B cell (primary cell): ENCODE results near the gene C19orf53. TPM values are rescaled to one million over a fixed set of nuclear protein-coding genes. Genes with fewer than 3 reads are reported as not detected.

Experiments
- ATAC-seq: fragments of 200-7000 bp; cut with Tn5 transposase; one replicate; pipeline ENCODE4 v1.10.0; 2021; ENCODE audit warnings: low read depth, mild to moderate bottlenecking, moderate number of reproducible peaks, moderate library complexity
- CTCF ChIA-PET: fragments of 350-600 bp; sonication (Branson Sonifier 250); formaldehyde crosslinking; loops from one replicate; lab custom pipeline; 2021; ENCODE audit warnings: antibody characterized with exemption, inconsistent platforms; lab: Charles Lee
- POLR2A ChIA-PET: fragments of 350-600 bp; sonication (Branson Sonifier 250); formaldehyde crosslinking; loops from one replicate; lab custom pipeline; 2021; ENCODE audit warnings: antibody characterized with exemption; lab: Charles Lee
- DNase-seq: peaks from one replicate; pipeline ENCODE4 v3.0.0; 2013
- H2AFZ ChIP-seq: 2 replicates; pipeline ENCODE4 v1.6.1; 2012; ENCODE audit warnings: mild to moderate bottlenecking, low read depth, low read length; ENCODE audit not compliant: insufficient read depth, poor library complexity, severe bottlenecking
- H3K27ac ChIP-seq, 2 donors: 1 replicate in 1 of 2; 2 replicates in 1 of 2; pipeline ENCODE4 v1.5.1; 2012 to 2013; ENCODE audit warnings: low read length in 2 of 2, mild to moderate bottlenecking in 2 of 2, moderate library complexity in 1 of 2
- H3K27me3 ChIP-seq, 4 experiments: fragments of 200-600 bp in 1 of 4; sonication (generic) in 1 of 4; replicated peaks in 1 of 4; 1 replicate in 2 of 4; 2 replicates in 2 of 4; pipeline versions ENCODE4 v1.6.1 to v1.7.0; 2013 to 2016; ENCODE audit warnings: low read length in 3 of 4, mild to moderate bottlenecking in 2 of 4, mixed read lengths in 1 of 4, moderate library complexity in 1 of 4; ENCODE audit not compliant: insufficient read depth in 4 of 4, control insufficient read depth in 3 of 4; ENCODE audit errors: control extremely low read depth in 1 of 4
- H3K36me3 ChIP-seq, 2 experiments: replicated peaks in 1 of 2; 1 replicate in 1 of 2; 2 replicates in 1 of 2; pipeline versions ENCODE4 v1.6.1 to v1.7.1; 2013; ENCODE audit warnings: low read length in 1 of 2; ENCODE audit not compliant: insufficient read depth in 2 of 2, control insufficient read depth in 1 of 2; ENCODE audit errors: control extremely low read depth in 1 of 2, extremely low read depth in 1 of 2
- H3K4me1 ChIP-seq, 2 donors: fragments of 200-600 bp in 1 of 2; sonication (generic) in 1 of 2; 1 replicate in 1 of 2; 2 replicates in 1 of 2; pipeline versions ENCODE4 v1.5.1 to v1.6.1; 2013 to 2017; ENCODE audit warnings: low read length in 2 of 2; ENCODE audit not compliant: control insufficient read depth in 2 of 2, insufficient read depth in 2 of 2
- H3K4me2 ChIP-seq: replicated peaks from 2 replicates; pipeline ENCODE3; 2012; ENCODE audit warnings: mild to moderate bottlenecking, low read depth, low read length; ENCODE audit not compliant: poor library complexity, severe bottlenecking
- H3K4me3 ChIP-seq, 5 experiments: fragments of 200-600 bp in 1 of 5; sonication (generic) in 1 of 5; 1 replicate in 3 of 5; 2 replicates in 2 of 5; pipeline versions ENCODE4 v1.5.1 to v1.7.0; 2011 to 2016; ENCODE audit warnings: low read length in 4 of 5, mild to moderate bottlenecking in 4 of 5, low read depth in 2 of 5, control low read depth in 1 of 5, moderate library complexity in 1 of 5; ENCODE audit not compliant: insufficient read depth in 1 of 5; ENCODE audit errors: control extremely low read depth in 1 of 5, extremely low read depth in 1 of 5
- H3K79me2 ChIP-seq: fragments of 200-600 bp; sonication (generic); one replicate; pipeline ENCODE4 v1.6.0; 2016; ENCODE audit warnings: low read length; ENCODE audit not compliant: control insufficient read depth, insufficient read depth
- H3K9ac ChIP-seq: fragments of 200-600 bp; sonication (generic); 2 replicates; pipeline ENCODE4 v1.6.1; 2017; ENCODE audit warnings: mild to moderate bottlenecking, low read length, moderate library complexity
- H3K9me3 ChIP-seq, 3 donors: one replicate each; pipeline versions ENCODE4 v1.6.1 to v1.7.1; 2013; ENCODE audit warnings: low read length in 2 of 3; ENCODE audit not compliant: control insufficient read depth in 2 of 3, insufficient read depth in 1 of 3; ENCODE audit errors: control extremely low read depth in 1 of 3
- H4K20me1 ChIP-seq: 2 replicates; pipeline ENCODE4 v1.6.0; 2012; ENCODE audit warnings: mild to moderate bottlenecking, low read length; ENCODE audit not compliant: insufficient read depth, control insufficient read depth, poor library complexity, severe bottlenecking
- H3K27ac Mint-ChIP-seq: one replicate; pipeline ENCODE4 v1.8.0; 2021; ENCODE audit warnings: mixed read lengths
- H3K27me3 Mint-ChIP-seq: one replicate; pipeline ENCODE4 v1.8.0; 2021; ENCODE audit warnings: mixed read lengths
- H3K4me1 Mint-ChIP-seq: one replicate; pipeline ENCODE4 v1.8.0; 2021; ENCODE audit warnings: mixed read lengths
- H3K4me3 Mint-ChIP-seq: one replicate; pipeline ENCODE4 v1.8.0; 2021; ENCODE audit warnings: mixed read lengths
- H3K9me3 Mint-ChIP-seq: one replicate; pipeline ENCODE4 v1.8.0; 2022; ENCODE audit warnings: mixed read lengths; ENCODE audit not compliant: insufficient read depth
- CTCF ChIP-seq: fragments of 200-600 bp; IDR thresholded peaks from one replicate; pipeline ENCODE4 v1.8.0; 2022; ENCODE audit warnings: antibody characterized with exemption, mild to moderate bottlenecking
- EZH2 ChIP-seq: IDR thresholded peaks from 2 replicates; pipeline ENCODE4 v1.6.1; 2012; ENCODE audit warnings: borderline replicate concordance, low read depth, mild to moderate bottlenecking, moderate library complexity, low read length; ENCODE audit not compliant: insufficient read depth, poor library complexity, severe bottlenecking
- WGBS: methylation state at CpG from one replicate; pipeline ENCODE4 v1.1.5; 2013; ENCODE audit warnings: missing lambda C conversion rate; ENCODE audit not compliant: insufficient coverage; 5-methylcytosine and 5-hydroxymethylcytosine counted together
- intact Hi-C: fragments of 100-400 bp; cut with micrococcal nuclease; formaldehyde crosslinking; loops from one replicate; pipeline ENCODE4 v1.10.0; 2022
- polyA plus RNA-seq: library from polyadenylated mRNA; depleted of rRNA; stranded (reverse); fragments of >200 nt; gene quantifications from 2 replicates; pipeline ENCODE4 v1.2.3, GENCODE V29; 2012
- total RNA-seq, 2 donors: library from RNA; stranded (reverse); fragments of 120-200 nt in 1 of 2; gene quantifications; 1 replicate in 1 of 2; 2 replicates in 1 of 2; pipeline versions ENCODE4 v1.2.3 to v1.2.4, GENCODE V29; 2013 to 2022

The C19orf53 gene
- total and polyA plus RNA-seq, 2 donors (not counting 1 experiment from before 2014, with no cell fraction given) = 62.5 to 110 TPM

GRCh38 chr19:13756210-13756609 is 18.0 kb upstream of the C19orf53 start:
- Histone ChIP-seq H2AFZ (no peak overlapping the region), H3K9ac (no peak overlapping the region), H3K27ac (no peak overlapping the region), H3K4me1 (no peaks in the 10 kb centered on the region), H3K27me3 (no peaks in the 10 kb centered on the region), H3K36me3 (peaks cover 3 to 60% of the 10 kb centered on the region in 2 experiments), H3K79me2 (no peaks in the 10 kb centered on the region), H3K4me2 (no peak overlapping the region), H4K20me1 (no peaks in the 10 kb centered on the region), H3K4me3 (no peak overlapping the region), H3K9me3 (no peaks in the 10 kb centered on the region)
- DNase-seq (no peak), ATAC-seq (no peak)
- Mint-ChIP-seq H3K9me3 (no peaks in the 10 kb centered on the region), H3K27ac (no peak overlapping the region), H3K4me3 (no peak overlapping the region), H3K27me3 (no peaks in the 10 kb centered on the region), H3K4me1 (peaks cover 2% of the 10 kb centered on the region)
- CTCF ChIA-PET = interaction anchor here (0.9 kb wide), 1 partner anchor 116 kb away, joined by 3 read pairs; no protein-coding TSS in a partner anchor
- WGBS = over 99% methylated on average over 7 of the region's 9 CpGs
- intact Hi-C loops = no loop called here
- TF ChIP-seq EZH2 (no peak), CTCF (no peak)
- POLR2A ChIA-PET = no interaction called here

- TF ChIP-seq CTCF (no peak), EZH2 (no peak)
- H3K9me3 Mint-ChIP-seq = no peaks in the 10 kb centered on the region
- no peaks in the 10 kb centered on the region for H3K27me3 ChIP-seq
- no peak overlapping the region for H3K27ac ChIP-seq
- POLR2A ChIA-PET = no interaction called here
- 92% methylated on average over 13 of the region's 15 CpGs for WGBS
- H3K4me3 ChIP-seq = no peak overlapping the region
- no peaks in the 10 kb centered on the region for H3K9me3 ChIP-seq
- H3K4me2 ChIP-seq = no peak overlapping the region
- no peaks in the 10 kb centered on the region for H4K20me1 ChIP-seq
- DNase-seq (no peak), ATAC-seq (no peak)
- H3K36me3 ChIP-seq = peaks cover 3 to 51% of the 10 kb centered on the region in 2 experiments
- CTCF ChIA-PET = no interaction called here
- no peak overlapping the region for H2AFZ ChIP-seq
- H3K4me1 Mint-ChIP-seq = peaks cover 2% of the 10 kb centered on the region
- H3K27me3 Mint-ChIP-seq = no peaks in the 10 kb centered on the region
- H3K27ac Mint-ChIP-seq = no peak overlapping the region
- intact Hi-C loops = no loop called here
- no peak overlapping the region for H3K4me3 Mint-ChIP-seq
- no peaks in the 10 kb centered on the region for H3K79me2 ChIP-seq
- no peaks in the 10 kb centered on the region for H3K4me1 ChIP-seq
- no peak overlapping the region for H3K9ac ChIP-seq
Observed at GRCh38 chr19:13757805-13758772, 16.2 kb upstream of the C19orf53 start.
